DND-41 (cell line): Measurements from ENCODE around the gene KRTAP17-1.
"Not testable (repeated sequence)": the region's sequence is repeated elsewhere in the genome, so short reads cannot be mapped to it uniquely, and the experiment has no call there.

ENCODE experiments used
- ATAC-seq: fragments of 200-7000 bp; cut with Tn5 transposase; 3 replicates; pipeline ENCODE4 v1.9.1; 2021; ENCODE audit warnings: low read depth; ENCODE audit not compliant: insufficient read depth
- DNase-seq: peaks from one replicate; pipeline ENCODE4 v3.0.0-alpha.2; 2020
- H2AFZ ChIP-seq: 2 replicates; pipeline ENCODE4 v1.6.0; 2012; ENCODE audit warnings: low read depth, low read length
- H3K27ac ChIP-seq: 2 replicates; pipeline ENCODE4 v1.5.1; 2012; ENCODE audit warnings: low read length, inconsistent platforms
- H3K27me3 ChIP-seq: fragments of 200-600 bp; sonication (generic); 2 replicates; pipeline ENCODE4 v1.6.0; 2012; ENCODE audit warnings: low read length, mild to moderate bottlenecking, inconsistent platforms; ENCODE audit not compliant: insufficient read depth, poor library complexity
- H3K36me3 ChIP-seq: 2 replicates; pipeline ENCODE4 v1.5.1; 2012; ENCODE audit warnings: low read length, inconsistent platforms; ENCODE audit not compliant: insufficient read depth
- H3K4me1 ChIP-seq: 2 replicates; pipeline ENCODE4 v1.5.1; 2012; ENCODE audit warnings: mild to moderate bottlenecking, low read length; ENCODE audit not compliant: insufficient read depth
- H3K4me2 ChIP-seq: 2 replicates; pipeline ENCODE4 v1.6.0; 2012; ENCODE audit warnings: mild to moderate bottlenecking, moderate library complexity, low read length, inconsistent platforms; ENCODE audit not compliant: insufficient read depth
- H3K4me3 ChIP-seq, 2 experiments: fragments of 200-600 bp in 1 of 2; shearing (Covaris generic) in 1 of 2; 2 replicates each; pipeline ENCODE4 v1.5.1; 2012 to 2016; ENCODE audit warnings: inconsistent platforms in 2 of 2, low read length in 2 of 2, mild to moderate bottlenecking in 2 of 2, low read depth in 1 of 2, moderate library complexity in 1 of 2
- H3K79me2 ChIP-seq: 2 replicates; pipeline ENCODE4 v1.6.0; 2012; ENCODE audit warnings: low read length, inconsistent platforms; ENCODE audit not compliant: insufficient read depth
- H3K9ac ChIP-seq: 2 replicates; pipeline ENCODE4 v1.6.0; 2012; ENCODE audit warnings: low read depth, mild to moderate bottlenecking, inconsistent platforms, low read length, moderate library complexity
- H3K9me3 ChIP-seq: 2 replicates; pipeline ENCODE4 v1.5.1; 2012; ENCODE audit warnings: low read length, moderate library complexity, mild to moderate bottlenecking, inconsistent platforms; ENCODE audit not compliant: insufficient read depth, severe bottlenecking
- H4K20me1 ChIP-seq: 2 replicates; pipeline ENCODE4 v1.6.0; 2012; ENCODE audit warnings: low read length; ENCODE audit not compliant: insufficient read depth
- CTCF ChIP-seq: IDR thresholded peaks from 2 replicates; pipeline ENCODE4 v1.5.1; 2012; ENCODE audit warnings: borderline replicate concordance, low read length, moderate library complexity, mild to moderate bottlenecking; ENCODE audit not compliant: poor library complexity, severe bottlenecking; ENCODE audit errors: extremely low read depth
- EZH2 ChIP-seq: IDR thresholded peaks from 3 replicates; pipeline ENCODE4 v1.6.1; 2012; ENCODE audit warnings: borderline replicate concordance, low read depth, mild to moderate bottlenecking, moderate library complexity, low read length, inconsistent platforms; ENCODE audit not compliant: severe bottlenecking

KRTAP17-1 gene

GRCh38 chr17:41347869-41348760 is 32.6 kb upstream of the KRTAP17-1 start:
- no peaks in the 10 kb centered on the region for H3K4me1 ChIP-seq
- H3K79me2 ChIP-seq = no peaks in the 10 kb centered on the region
- no peaks in the 10 kb centered on the region for H3K9me3 ChIP-seq
- no peak overlapping the region for H3K4me3 ChIP-seq
- no peaks in the 10 kb centered on the region for H3K36me3 ChIP-seq
- no peak overlapping the region for H3K9ac ChIP-seq
- no peak for ATAC-seq
- no peaks in the 10 kb centered on the region for H3K27me3 ChIP-seq
- H3K27ac ChIP-seq = no peak overlapping the region
- no peaks in the 10 kb centered on the region for H4K20me1 ChIP-seq
- H3K4me2 ChIP-seq = no peak overlapping the region
- no peak for DNase-seq
- H2AFZ ChIP-seq = no peak overlapping the region
- no peak for TF ChIP-seq CTCF
- TF ChIP-seq EZH2 = no peak

DNA sequence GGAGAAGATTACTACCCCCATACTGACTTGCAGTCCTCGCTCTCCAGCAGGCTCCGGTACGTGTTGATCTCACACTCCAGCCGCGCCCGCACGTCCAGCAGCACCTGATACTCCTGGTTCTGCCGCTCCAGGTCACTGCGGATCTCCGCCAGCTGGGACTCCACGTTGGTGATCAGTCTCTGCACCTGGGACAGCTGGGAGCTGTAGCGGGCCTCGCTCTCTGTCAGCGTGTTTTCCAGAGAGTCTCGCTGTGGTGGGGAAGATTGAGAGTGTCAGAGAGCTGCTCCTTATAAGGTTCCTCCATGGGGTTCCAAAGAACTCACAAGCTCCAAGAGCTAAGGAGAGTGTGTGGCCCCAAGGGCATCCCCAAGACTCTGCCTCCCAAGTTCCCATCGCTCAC is 30.9 kb upstream of the KRTAP17-1 start:
- ATAC-seq, H3K36me3 ChIP-seq, H3K27me3 ChIP-seq, DNase-seq, H3K4me3 ChIP-seq, H3K4me1 ChIP-seq, H3K9me3 ChIP-seq, H3K4me2 ChIP-seq, H3K79me2 ChIP-seq, H2AFZ ChIP-seq, H3K9ac ChIP-seq, H4K20me1 ChIP-seq, H3K27ac ChIP-seq: not testable (repeated sequence)

GRCh38 chr17:41345992-41346391 is 30.5 kb upstream of the KRTAP17-1 start:
- Histone ChIP-seq H3K4me1 (no peaks in the 10 kb centered on the region), H4K20me1 (no peaks in the 10 kb centered on the region), H3K4me2 (no peak overlapping the region), H3K9me3 (no peaks in the 10 kb centered on the region), H3K27ac (no peak overlapping the region), H3K9ac (no peak overlapping the region), H3K79me2 (no peaks in the 10 kb centered on the region), H3K27me3 (no peaks in the 10 kb centered on the region), H2AFZ (no peak overlapping the region), H3K36me3 (no peaks in the 10 kb centered on the region), H3K4me3 (no peak overlapping the region)
- no peak for DNase-seq
- ATAC-seq = no peak
- no peak for TF ChIP-seq EZH2
- TF ChIP-seq CTCF = no peak

DNA sequence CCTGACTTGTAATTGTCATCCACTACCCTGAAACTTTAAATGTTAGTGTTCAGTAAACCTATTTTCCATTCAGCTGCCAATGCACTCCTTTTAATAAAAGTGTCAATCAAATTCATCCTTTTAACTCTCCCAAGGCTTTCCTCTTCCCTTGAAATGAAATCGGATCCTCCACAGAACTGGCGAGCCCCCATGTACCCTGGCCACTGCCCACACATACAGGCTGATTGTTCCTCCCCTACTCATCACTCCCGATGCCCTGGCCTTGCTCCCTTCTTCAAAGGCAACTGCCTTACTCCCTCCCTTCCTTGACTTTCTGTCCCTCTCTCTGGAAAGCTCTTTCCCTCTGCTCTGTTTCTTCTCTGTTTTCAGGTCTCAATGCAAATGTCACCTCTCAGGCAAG is 27.5 kb upstream of the KRTAP17-1 start:
- Histone ChIP-seq H3K4me3 (no peak overlapping the region), H3K4me1 (no peaks in the 10 kb centered on the region), H3K36me3 (no peaks in the 10 kb centered on the region), H3K9me3 (no peaks in the 10 kb centered on the region), H3K27ac (no peak overlapping the region), H3K4me2 (no peak overlapping the region), H2AFZ (no peak overlapping the region), H3K79me2 (no peaks in the 10 kb centered on the region), H3K9ac (no peak overlapping the region), H3K27me3 (no peaks in the 10 kb centered on the region), H4K20me1 (no peaks in the 10 kb centered on the region)
- no peak for DNase-seq
- no peak for ATAC-seq
- no peak for TF ChIP-seq CTCF
- no peak for TF ChIP-seq EZH2
